GM10248 (cell line): Measurements from ENCODE around the gene COQ9.

Experiments used
- CTCF ChIA-PET: fragments of 300-600 bp; sonication (Branson Sonifier 250); formaldehyde crosslinking; extraction: SDS; loops from one replicate; lab custom pipeline; 2021; ENCODE audit warnings: antibody characterized with exemption; lab: Yijun Ruan, JAX
- POLR2A ChIA-PET: fragments of 350-650 bp; sonication (Branson Sonifier 250); formaldehyde crosslinking; extraction: SDS; loops from one replicate; lab custom pipeline; 2020; ENCODE audit warnings: antibody characterized with exemption; lab: Yijun Ruan, JAX
- DNase-seq: peaks from one replicate; pipeline ENCODE4 v3.0.0; 2012; ENCODE audit errors: extremely low spot score
- TF ChIP-seq, protein P1 (sequence below): IDR thresholded peaks from 2 replicates; pipeline ENCODE4 v1.5.1; 2012; ENCODE audit warnings: mild to moderate bottlenecking, low read depth; ENCODE audit errors: extremely low read depth, missing control alignments, control extremely low read depth

Gene COQ9

DNA sequence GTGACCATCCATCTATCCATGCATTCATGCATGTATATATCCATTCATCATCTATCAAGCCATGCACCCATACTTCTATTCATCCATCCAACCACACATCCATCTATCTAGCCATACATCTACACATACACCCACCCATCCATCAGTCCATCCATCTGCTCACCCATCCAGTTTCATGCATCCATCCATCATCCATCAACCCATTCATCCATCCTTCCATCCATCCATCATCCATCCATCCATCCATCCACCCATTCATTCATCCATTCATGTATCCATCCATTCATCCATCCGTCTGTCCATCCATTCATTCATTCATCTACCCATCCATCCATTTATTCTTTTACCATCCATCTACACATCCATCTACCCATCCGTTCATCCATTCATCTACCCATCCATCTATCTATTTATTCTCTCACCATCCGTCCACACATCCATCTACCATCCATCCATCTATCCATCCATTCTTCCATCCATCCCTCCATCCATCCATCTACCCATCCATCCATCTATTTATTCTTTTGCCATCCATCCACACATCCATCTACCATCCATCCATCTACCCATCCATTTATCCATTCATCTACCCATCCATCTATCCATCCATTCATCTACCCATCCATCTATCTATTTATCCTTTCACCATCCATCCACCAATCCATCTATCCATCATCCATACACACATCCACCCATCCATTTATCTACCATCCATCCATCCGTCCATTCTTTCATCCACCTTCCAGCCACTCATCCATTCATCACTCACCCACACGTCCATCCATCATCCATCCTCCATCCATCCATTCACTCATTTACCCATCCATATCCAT, 39.5 kb upstream of the COQ9 start:
- CTCF ChIA-PET, result interaction anchor here (4.0 kb wide), 1 partner anchor 11 kb away, joined by 57 read pairs; no protein-coding TSS in a partner anchor
- no peak for DNase-seq
- TF ChIP-seq, protein P1, sequence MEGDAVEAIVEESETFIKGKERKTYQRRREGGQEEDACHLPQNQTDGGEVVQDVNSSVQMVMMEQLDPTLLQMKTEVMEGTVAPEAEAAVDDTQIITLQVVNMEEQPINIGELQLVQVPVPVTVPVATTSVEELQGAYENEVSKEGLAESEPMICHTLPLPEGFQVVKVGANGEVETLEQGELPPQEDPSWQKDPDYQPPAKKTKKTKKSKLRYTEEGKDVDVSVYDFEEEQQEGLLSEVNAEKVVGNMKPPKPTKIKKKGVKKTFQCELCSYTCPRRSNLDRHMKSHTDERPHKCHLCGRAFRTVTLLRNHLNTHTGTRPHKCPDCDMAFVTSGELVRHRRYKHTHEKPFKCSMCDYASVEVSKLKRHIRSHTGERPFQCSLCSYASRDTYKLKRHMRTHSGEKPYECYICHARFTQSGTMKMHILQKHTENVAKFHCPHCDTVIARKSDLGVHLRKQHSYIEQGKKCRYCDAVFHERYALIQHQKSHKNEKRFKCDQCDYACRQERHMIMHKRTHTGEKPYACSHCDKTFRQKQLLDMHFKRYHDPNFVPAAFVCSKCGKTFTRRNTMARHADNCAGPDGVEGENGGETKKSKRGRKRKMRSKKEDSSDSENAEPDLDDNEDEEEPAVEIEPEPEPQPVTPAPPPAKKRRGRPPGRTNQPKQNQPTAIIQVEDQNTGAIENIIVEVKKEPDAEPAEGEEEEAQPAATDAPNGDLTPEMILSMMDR, result no peak
- POLR2A ChIA-PET, result no interaction called here

DNA sequence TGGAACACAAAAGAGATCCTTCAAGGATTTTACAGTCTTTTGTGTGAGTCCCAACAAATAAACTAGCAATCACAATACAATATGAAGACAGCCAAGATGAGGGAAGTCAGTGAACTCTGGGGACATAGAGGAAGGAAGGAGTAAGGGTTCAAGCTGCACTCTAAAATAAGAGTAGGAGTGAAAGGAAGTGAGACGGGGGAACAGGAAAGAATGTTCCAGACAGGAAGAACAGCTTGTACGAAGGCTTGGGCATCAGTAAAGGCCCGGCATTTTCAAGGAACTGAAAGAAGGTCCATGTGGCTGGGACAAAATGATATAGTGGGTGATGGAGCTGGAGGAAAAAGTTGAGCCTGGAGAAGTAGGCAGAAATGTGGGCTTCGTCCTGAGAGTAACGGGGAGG, 38.2 kb upstream of the COQ9 start:
- POLR2A ChIA-PET, result no interaction called here
- DNase-seq, result no peak
- CTCF ChIA-PET, result interaction anchor here (1.0 kb wide), 1 partner anchor 8 kb away, joined by 4 read pairs; no protein-coding TSS in a partner anchor
- TF ChIP-seq, protein P1, result no peak

DNA sequence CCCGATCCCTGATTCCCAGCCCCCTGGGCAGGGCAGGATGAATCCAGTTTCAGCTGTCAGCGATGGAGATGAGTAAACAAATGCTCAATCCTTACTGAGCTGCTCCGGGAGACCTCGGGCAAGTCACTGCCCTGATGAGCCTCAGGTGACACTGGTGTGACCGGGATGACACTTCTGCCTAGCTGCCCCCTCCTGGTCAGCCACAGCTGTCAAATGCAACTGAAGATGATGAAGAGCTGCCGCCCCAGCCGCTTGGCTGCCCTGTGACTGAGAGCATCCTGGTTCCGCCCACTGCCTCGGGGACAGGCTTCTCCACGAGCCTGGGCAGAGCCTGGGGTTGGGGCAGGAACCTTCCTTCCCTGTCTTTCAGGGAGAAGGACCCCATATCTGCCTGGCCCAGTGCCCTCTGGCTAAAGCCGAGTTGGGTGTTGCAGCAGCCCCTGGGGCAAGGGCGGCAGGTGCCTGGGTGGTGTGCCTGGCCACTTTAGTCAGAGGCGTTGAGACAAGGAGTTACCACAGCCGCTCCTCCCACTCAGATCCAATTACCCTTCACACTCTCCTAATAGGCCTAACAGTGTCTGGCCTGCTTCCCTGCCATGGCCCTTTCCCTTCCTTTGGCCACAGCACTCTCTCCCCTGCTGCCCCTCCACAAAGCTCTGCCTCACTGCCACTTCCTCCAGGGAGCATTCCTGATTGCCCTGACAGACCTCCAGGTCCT, 37.2 kb upstream of the COQ9 start:
- CTCF ChIA-PET, result interaction anchor here (1.0 to 17.8 kb wide), 3 partner anchors 7 to 106 kb away, joined by 4 to 454 read pairs (median 4); no protein-coding TSS in a partner anchor

DNA sequence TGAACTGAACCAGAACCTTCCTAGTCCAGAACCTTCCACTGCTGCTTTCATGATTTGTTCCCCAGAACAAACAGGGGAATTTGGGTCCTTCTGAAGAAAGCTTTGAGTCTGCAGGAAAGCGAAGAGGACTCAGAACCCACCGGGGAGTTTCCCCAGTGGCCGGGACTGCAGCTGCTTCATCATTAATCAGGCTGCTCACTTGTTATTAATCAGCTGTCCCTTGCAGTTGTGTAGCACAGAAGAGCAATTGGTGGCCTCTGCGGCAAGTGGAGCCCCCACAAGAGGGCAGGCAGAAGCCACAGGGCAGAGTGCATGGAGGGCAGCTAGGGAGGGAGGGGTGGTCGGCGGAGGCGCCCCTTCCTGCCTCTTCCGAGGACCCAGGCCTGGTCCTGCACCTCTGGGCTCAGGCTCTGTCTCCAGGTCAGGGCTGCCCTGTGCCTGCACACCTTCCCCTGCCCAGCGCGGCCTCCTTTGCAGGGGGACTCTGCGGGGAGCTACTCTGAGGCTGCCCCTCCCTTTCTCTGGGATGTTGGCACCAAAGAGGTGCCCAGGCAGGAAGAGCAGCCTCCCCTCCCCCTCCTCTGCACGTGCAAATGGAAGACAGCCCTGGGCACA, 35.8 kb upstream of the COQ9 start:
- CTCF ChIA-PET, result interaction anchor here (0.6 to 17.8 kb wide), 8 partner anchors 11 to 390 kb away, joined by 3 to 454 read pairs (median 4); no protein-coding TSS in a partner anchor
- TF ChIP-seq, protein P1, result no peak
- peak; percentile 69 for DNase-seq
- POLR2A ChIA-PET, result no interaction called here

More for the DNA sequence above, 37.2 kb upstream of the COQ9 start:
- TF ChIP-seq, protein P1, result no peak
- POLR2A ChIA-PET, result no interaction called here
- no peak for DNase-seq

GRCh38 chr16:57412584-57412983, 34.7 kb upstream of the COQ9 start:
- no peak for DNase-seq
- TF ChIP-seq, protein P1, result no peak
- CTCF ChIA-PET, result interaction anchor here (1.0 to 17.8 kb wide), 18 partner anchors 8 to 172 kb away, joined by 3 to 454 read pairs (median 4); partner anchors contain the start of genes CCL17 and POLR2C
- POLR2A ChIA-PET, result interaction anchor here (1.1 kb wide), 1 partner anchor 24 kb away, joined by 3 read pairs; no protein-coding TSS in a partner anchor
